GM19193 (cell line): Measurements from ENCODE around the gene ACCSL.

Experiments used
- POLR2A ChIP-seq: IDR thresholded peaks from 4 replicates; pipeline ENCODE4 v1.6.1; 2011; ENCODE audit not compliant: insufficient read depth, insufficient read length; ENCODE audit errors: extremely low read depth

The ACCSL gene

GRCh38 chr11:44096360-44097185, 48.8 kb downstream of the ACCSL start:
- no peak for TF ChIP-seq POLR2A

- TF ChIP-seq POLR2A: no peak
Measured at GRCh38 chr11:44097821-44098220, 50.0 kb downstream of the ACCSL start.

GRCh38 chr11:44101098-44101497, 53.3 kb downstream of the ACCSL start:
- no peak for TF ChIP-seq POLR2A

- no peak for TF ChIP-seq POLR2A
Measured at GRCh38 chr11:44104481-44105294, 56.9 kb downstream of the ACCSL start.

GRCh38 chr11:44108260-44108659, 60.5 kb downstream of the ACCSL start:
- TF ChIP-seq POLR2A: no peak
